OCI-LY1 (cell line): ENCODE measurements around the gene CBL.

ENCODE experiments used
- H2AFZ ChIP-seq: fragments of 200-600 bp; sonication (generic), shearing (Covaris generic); 2 replicates; pipeline ENCODE4 v1.6.0; 2014; ENCODE audit warnings: antibody characterized with exemption, mild to moderate bottlenecking, low read length
- H3F3A ChIP-seq: fragments of 200-600 bp; sonication (generic), shearing (Covaris generic); 2 replicates; pipeline ENCODE4 v1.6.0; 2014; ENCODE audit warnings: mild to moderate bottlenecking, antibody characterized with exemption, low read length, moderate library complexity; ENCODE audit not compliant: insufficient read depth
- H3K27ac ChIP-seq: fragments of 200-600 bp; sonication (generic); 2 replicates; pipeline ENCODE4 v1.5.1; 2014; ENCODE audit warnings: low read length, mixed run types, mild to moderate bottlenecking, low read depth; ENCODE audit not compliant: poor library complexity, severe bottlenecking
- H3K27me3 ChIP-seq: fragments of 200-600 bp; sonication (generic); 2 replicates; pipeline ENCODE4 v1.6.0; 2014; ENCODE audit warnings: antibody characterized with exemption, mild to moderate bottlenecking, low read length, moderate library complexity; ENCODE audit not compliant: insufficient read depth
- H3K36me3 ChIP-seq: fragments of 200-600 bp; sonication (generic); 2 replicates; pipeline ENCODE4 v1.6.1; 2014; ENCODE audit warnings: mild to moderate bottlenecking, antibody characterized with exemption, low read length, moderate library complexity, mixed read lengths; ENCODE audit not compliant: insufficient read depth
- H3K4me1 ChIP-seq: fragments of 200-600 bp; sonication (generic); 2 replicates; pipeline ENCODE4 v1.5.1; 2014; ENCODE audit warnings: mild to moderate bottlenecking, low read length, moderate library complexity; ENCODE audit not compliant: insufficient read depth, severe bottlenecking
- H3K4me2 ChIP-seq: fragments of 200-600 bp; sonication (generic), shearing (Covaris generic); 2 replicates; pipeline ENCODE4 v1.6.1; 2014; ENCODE audit warnings: low read length
- H3K4me3 ChIP-seq: fragments of 200-600 bp; sonication (generic); 2 replicates; pipeline ENCODE4 v1.5.1; 2014; ENCODE audit warnings: low read length, low read depth, mild to moderate bottlenecking, mixed read lengths; ENCODE audit not compliant: poor library complexity, severe bottlenecking
- H3K79me2 ChIP-seq: fragments of 200-600 bp; shearing (Covaris generic); 2 replicates; pipeline ENCODE4 v1.6.1; 2016; ENCODE audit warnings: mixed run types, low read length, mixed read lengths; ENCODE audit not compliant: insufficient read depth
- H3K9ac ChIP-seq: fragments of 200-600 bp; sonication (generic), shearing (Covaris generic); 2 replicates; pipeline ENCODE4 v1.6.1; 2014; ENCODE audit warnings: mild to moderate bottlenecking, low read length, mixed read lengths
- H3K9me2 ChIP-seq: fragments of 200-600 bp; sonication (generic), shearing (Covaris generic); 2 replicates; pipeline ENCODE4 v1.6.1; 2014; ENCODE audit warnings: low read depth, mild to moderate bottlenecking, low read length, mixed read lengths
- H3K9me3 ChIP-seq: fragments of 200-600 bp; shearing (Covaris generic); 2 replicates; pipeline ENCODE4 v1.6.1; 2014; ENCODE audit warnings: low read length, mixed read lengths
- H4K20me1 ChIP-seq: fragments of 200-600 bp; sonication (generic), shearing (Covaris generic); 2 replicates; pipeline ENCODE4 v1.6.0; 2016; ENCODE audit warnings: mild to moderate bottlenecking, low read length; ENCODE audit not compliant: insufficient read depth
- EZH2 ChIP-seq: fragments of 200-600 bp; sonication (generic), shearing (Covaris generic); IDR thresholded peaks from 2 replicates; pipeline ENCODE4 v1.8.0; 2017; ENCODE audit warnings: borderline replicate concordance, mixed run types, mild to moderate bottlenecking, antibody characterized with exemption, low read length, moderate library complexity, mixed read lengths
- TF ChIP-seq, protein P1 (sequence below): fragments of 200-600 bp; sonication (generic), shearing (Covaris generic); IDR thresholded peaks from 2 replicates; pipeline ENCODE4 v1.5.1; 2017; ENCODE audit warnings: mild to moderate bottlenecking, antibody characterized with exemption, low read length, moderate library complexity, mixed read lengths

Gene CBL

DNA sequence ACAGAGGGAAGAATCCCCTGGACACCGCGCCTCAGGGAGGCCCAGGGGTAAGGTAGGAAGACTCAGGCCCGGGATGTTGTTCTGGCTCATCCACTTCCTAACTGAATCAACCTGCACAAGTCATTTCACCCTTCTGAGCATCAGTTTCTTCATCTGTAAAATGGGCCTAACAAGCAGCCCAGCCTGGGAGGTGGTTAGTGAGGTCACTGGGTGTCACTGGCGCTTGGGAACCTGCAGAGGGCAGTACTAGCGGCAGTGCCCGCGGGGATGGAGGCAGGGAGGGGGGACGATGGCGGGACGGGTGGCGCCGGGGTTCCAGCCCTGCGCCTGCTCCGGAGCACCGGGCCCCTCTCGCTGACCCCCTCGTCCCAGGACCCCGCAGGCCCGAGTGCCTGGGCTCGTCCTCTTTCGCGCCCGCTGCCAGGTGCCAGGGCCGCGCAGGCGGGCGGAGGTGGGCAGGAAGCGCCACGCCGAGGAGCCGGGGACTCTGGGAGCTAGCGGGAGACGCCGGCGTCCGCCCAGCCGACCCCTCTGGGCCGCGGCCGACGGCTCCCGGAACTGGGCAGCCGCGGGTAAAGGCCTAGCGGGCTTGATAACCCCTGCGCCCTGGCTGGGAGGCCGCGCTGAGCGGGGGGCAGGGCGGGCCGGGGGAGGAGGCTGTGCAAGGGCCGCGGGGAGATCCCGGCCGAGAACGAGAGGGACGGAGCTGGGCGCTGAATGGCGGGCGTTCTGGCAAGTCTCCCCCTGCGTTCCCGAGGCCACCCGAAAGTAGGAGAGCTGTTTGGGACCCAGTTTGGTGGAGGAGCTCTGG lies 37.5 kb upstream of the CBL start, which contains the start of gene NLRX1:
Gene NLRX1, plus strand, starts transcription at position 255 of the 811 bp plus-strand sequence. CDS start 2,679 bp downstream, outside the sequence.
- Histone ChIP-seq H3K9me3 (no peaks in the 10 kb centered on the region), H2AFZ (no peak within 1 kb of the TSS), H3K4me3 (peak within 1 kb of the TSS; percentile 71), H3F3A (no peaks in the 10 kb centered on the region), H3K36me3 (no peaks in the 10 kb centered on the region), H3K9me2 (no peaks in the 10 kb centered on the region), H3K27me3 (no peaks in the 10 kb centered on the region), H3K4me1 (peaks cover 6% of the 10 kb centered on the region), H3K9ac (peak within 1 kb of the TSS; percentile 77), H3K79me2 (no peaks in the 10 kb centered on the region), H3K4me2 (peak within 1 kb of the TSS; percentile 79), H3K27ac (no peak within 1 kb of the TSS), H4K20me1 (no peaks in the 10 kb centered on the region)
- TF ChIP-seq EZH2 = no peak
- TF ChIP-seq, protein P1, sequence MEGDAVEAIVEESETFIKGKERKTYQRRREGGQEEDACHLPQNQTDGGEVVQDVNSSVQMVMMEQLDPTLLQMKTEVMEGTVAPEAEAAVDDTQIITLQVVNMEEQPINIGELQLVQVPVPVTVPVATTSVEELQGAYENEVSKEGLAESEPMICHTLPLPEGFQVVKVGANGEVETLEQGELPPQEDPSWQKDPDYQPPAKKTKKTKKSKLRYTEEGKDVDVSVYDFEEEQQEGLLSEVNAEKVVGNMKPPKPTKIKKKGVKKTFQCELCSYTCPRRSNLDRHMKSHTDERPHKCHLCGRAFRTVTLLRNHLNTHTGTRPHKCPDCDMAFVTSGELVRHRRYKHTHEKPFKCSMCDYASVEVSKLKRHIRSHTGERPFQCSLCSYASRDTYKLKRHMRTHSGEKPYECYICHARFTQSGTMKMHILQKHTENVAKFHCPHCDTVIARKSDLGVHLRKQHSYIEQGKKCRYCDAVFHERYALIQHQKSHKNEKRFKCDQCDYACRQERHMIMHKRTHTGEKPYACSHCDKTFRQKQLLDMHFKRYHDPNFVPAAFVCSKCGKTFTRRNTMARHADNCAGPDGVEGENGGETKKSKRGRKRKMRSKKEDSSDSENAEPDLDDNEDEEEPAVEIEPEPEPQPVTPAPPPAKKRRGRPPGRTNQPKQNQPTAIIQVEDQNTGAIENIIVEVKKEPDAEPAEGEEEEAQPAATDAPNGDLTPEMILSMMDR = peak; percentile 76

DNA sequence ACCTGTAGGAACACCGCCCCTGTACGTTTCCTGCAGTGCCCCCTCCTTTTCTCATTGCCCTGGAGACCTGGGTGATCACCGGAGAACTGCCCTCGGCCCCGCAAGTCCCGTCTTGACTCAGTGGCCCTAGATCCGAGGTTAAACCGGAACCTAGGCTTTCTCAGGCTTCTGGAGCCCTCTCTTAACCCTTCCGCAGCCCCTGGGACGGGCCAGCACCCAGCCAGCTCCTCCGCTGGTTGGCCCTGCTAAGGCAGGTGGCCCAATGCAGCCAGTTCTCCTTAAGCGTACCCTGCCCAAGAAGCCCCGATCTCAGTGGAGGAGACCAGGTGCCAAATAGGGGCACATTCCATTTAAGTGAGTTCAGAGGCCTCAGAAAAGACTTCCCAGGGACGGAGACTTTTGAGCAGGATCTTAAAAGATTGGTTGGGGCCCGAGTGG lies 36.8 kb upstream of the CBL start:
- Histone ChIP-seq H3K4me1 (peaks cover 6% of the 10 kb centered on the region), H3K9me3 (no peaks in the 10 kb centered on the region), H3K27me3 (no peaks in the 10 kb centered on the region), H3K9ac (peak overlapping the region; percentile 77), H2AFZ (no peak overlapping the region), H3K36me3 (no peaks in the 10 kb centered on the region), H3K4me3 (peak overlapping the region; percentile 71), H3K9me2 (no peaks in the 10 kb centered on the region), H3K79me2 (no peaks in the 10 kb centered on the region), H3F3A (no peaks in the 10 kb centered on the region), H3K27ac (no peak overlapping the region), H4K20me1 (no peaks in the 10 kb centered on the region), H3K4me2 (peak overlapping the region; percentile 79)
- TF ChIP-seq, protein P1 = no peak
- no peak for TF ChIP-seq EZH2

DNA sequence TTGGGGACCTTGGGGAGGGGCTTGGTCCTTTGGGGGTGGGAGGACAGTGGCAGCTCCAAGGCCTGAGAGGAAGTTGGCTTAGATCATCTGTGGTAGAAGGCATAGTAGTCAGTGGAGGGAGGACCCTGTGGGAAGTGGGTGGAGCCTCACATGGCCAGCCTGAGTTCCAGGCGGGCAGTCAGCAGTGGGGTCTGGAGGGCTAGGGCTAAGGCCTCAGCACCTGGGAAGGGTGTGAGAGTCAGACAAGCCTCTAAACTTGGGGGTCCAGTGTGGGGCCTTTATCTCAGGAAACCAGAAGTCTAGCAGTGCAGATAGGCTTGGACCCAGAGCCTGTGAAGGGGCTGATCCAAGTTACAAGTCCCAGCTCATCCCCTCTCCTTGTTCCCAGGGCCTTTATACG lies 33.6 kb upstream of the CBL start:
- Histone ChIP-seq H3K27me3 (no peaks in the 10 kb centered on the region), H3F3A (no peaks in the 10 kb centered on the region), H3K36me3 (no peaks in the 10 kb centered on the region), H3K4me1 (peaks cover 6% of the 10 kb centered on the region), H3K79me2 (no peaks in the 10 kb centered on the region), H3K4me3 (no peak overlapping the region), H3K27ac (no peak overlapping the region), H4K20me1 (no peaks in the 10 kb centered on the region), H3K9me2 (no peaks in the 10 kb centered on the region), H3K9me3 (no peaks in the 10 kb centered on the region), H3K9ac (no peak overlapping the region), H3K4me2 (no peak overlapping the region), H2AFZ (no peak overlapping the region)
- TF ChIP-seq, protein P1 = no peak
- TF ChIP-seq EZH2 = no peak
